Mesothelial cell of epicardium (in vitro differentiated cells): ENCODE results near the gene ZPBP2. TPM values are rescaled to one million over a fixed set of nuclear protein-coding genes. Genes with fewer than 3 reads are reported as not detected.

Source experiments
- DNase-seq, 2 experiments: peaks; one replicate each; pipeline ENCODE4 v3.0.0; 2021; ENCODE audit warnings: low spot score in 2 of 2; ENCODE audit not compliant: unreplicated experiment in 2 of 2
- H3K27ac Mint-ChIP-seq: 2 replicates; pipeline ENCODE4 v1.8.0; 2021; ENCODE audit warnings: mixed read lengths
- H3K27me3 Mint-ChIP-seq: 2 replicates; pipeline ENCODE4 v1.8.0; 2021; ENCODE audit warnings: low read depth, mixed read lengths
- H3K36me3 Mint-ChIP-seq: 2 replicates; pipeline ENCODE4 v1.8.0; 2021; ENCODE audit warnings: mixed read lengths
- H3K4me1 Mint-ChIP-seq: 2 replicates; pipeline ENCODE4 v1.8.0; 2021; ENCODE audit warnings: mixed read lengths
- H3K4me3 Mint-ChIP-seq: 2 replicates; pipeline ENCODE4 v1.8.0; 2021; ENCODE audit warnings: mild to moderate bottlenecking, moderate library complexity, mixed read lengths
- H3K9me3 Mint-ChIP-seq: 2 replicates; pipeline ENCODE4 v1.8.0; 2021; ENCODE audit warnings: mixed read lengths
- total RNA-seq: library from RNA; stranded (reverse); gene quantifications from 3 replicates; pipeline ENCODE4 v1.2.1, GENCODE V29; 2021
- TF ChIP-seq, protein P1 (sequence below): fragments of 200-600 bp; sonication (generic); IDR thresholded peaks from one replicate; pipeline ENCODE4 v1.5.0; 2021; ENCODE audit warnings: antibody characterized with exemption; ENCODE audit not compliant: unreplicated experiment

The ZPBP2 gene
- total RNA-seq, 1 donor from 2014 or later = not detected

DNA sequence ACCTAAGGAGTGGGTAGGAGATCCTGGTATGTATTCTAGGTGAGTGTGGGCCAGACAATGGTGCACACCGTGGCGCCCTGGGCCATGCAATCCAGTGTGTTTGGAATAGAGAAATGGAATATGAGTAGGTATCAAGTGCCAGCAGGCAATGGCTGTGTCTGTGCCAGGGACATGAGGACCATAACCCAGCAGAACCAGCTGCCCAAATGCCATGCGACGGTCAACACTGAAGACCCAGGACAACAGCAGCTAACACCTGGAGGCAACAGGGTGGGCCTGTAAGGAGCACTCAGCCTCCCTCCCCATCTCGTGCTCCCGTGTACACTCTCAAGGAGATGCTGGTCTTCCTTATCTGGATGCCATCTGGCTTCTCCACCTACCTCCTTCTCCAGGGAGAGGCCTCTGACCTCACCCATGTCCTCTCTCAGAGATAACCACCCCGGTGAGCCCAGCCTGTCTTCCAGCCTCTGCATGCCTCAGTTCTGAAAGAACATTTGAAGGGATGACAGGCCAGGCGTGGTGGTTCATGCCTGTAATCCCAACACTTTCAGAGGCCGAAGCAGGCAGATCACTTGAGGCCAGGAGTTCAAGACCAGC, 51.2 kb downstream of the ZPBP2 start:
- H3K9me3 Mint-ChIP-seq = no peaks in the 10 kb centered on the region
- TF ChIP-seq, protein P1, sequence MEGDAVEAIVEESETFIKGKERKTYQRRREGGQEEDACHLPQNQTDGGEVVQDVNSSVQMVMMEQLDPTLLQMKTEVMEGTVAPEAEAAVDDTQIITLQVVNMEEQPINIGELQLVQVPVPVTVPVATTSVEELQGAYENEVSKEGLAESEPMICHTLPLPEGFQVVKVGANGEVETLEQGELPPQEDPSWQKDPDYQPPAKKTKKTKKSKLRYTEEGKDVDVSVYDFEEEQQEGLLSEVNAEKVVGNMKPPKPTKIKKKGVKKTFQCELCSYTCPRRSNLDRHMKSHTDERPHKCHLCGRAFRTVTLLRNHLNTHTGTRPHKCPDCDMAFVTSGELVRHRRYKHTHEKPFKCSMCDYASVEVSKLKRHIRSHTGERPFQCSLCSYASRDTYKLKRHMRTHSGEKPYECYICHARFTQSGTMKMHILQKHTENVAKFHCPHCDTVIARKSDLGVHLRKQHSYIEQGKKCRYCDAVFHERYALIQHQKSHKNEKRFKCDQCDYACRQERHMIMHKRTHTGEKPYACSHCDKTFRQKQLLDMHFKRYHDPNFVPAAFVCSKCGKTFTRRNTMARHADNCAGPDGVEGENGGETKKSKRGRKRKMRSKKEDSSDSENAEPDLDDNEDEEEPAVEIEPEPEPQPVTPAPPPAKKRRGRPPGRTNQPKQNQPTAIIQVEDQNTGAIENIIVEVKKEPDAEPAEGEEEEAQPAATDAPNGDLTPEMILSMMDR = no peak
- DNase-seq = no peak
- no peak overlapping the region for H3K27ac Mint-ChIP-seq
- peaks cover 27% of the 10 kb centered on the region for H3K36me3 Mint-ChIP-seq
- no peaks in the 10 kb centered on the region for H3K27me3 Mint-ChIP-seq
- H3K4me1 Mint-ChIP-seq = peaks cover 1% of the 10 kb centered on the region
- no peak overlapping the region for H3K4me3 Mint-ChIP-seq

DNA sequence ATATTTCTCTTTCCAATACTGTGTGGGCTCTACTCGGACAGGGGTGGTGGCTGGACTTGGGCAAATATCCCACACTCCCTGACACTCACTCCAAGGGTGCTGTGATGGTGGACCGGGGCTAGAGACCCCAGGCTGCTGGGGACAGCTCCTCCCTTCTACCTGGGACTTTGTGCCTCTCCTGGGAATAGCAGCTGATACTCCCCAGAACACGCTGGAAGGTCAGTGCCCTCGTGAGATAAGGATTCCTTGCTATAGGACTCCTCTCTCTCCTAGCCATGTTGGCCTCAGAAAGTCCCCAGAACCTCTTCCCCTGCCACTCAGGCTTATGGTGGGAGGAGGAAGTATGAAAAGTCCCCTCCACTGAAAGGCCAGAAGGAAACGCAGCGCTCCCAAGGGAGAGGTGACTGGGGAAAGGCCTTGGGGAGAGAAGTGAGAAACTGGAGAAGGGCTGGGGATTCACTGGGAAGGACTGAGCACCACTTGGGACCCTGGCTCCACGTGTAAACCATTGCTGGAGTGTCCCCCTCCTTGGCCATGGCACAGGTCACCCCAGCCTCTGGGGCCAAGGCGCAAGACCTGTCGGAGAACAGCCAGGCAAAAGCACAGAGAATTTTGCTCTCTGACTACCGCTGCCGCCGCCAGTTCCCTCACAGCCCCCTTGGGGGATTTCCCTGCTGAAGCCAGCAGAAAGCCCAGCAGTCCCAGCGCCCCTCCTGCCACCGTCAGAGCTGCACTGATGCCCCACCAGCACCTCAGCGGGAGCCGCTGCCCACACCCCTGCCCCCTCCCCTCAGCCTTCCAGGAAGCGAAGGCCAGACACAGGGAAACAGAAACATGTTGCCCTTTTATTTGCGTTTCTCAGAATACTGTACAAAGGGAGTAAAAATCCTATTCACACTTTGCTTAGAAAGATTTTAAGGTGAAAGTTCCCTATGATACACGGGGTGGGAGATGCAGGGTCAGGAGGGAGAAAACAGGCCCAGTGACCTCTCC, 52.5 kb downstream of the ZPBP2 start:
- TF ChIP-seq, protein P1 = no peak
- Mint-ChIP-seq H3K36me3 (peaks cover 27% of the 10 kb centered on the region), H3K27me3 (no peaks in the 10 kb centered on the region), H3K9me3 (no peaks in the 10 kb centered on the region), H3K27ac (no peak overlapping the region), H3K4me3 (no peak overlapping the region), H3K4me1 (peaks cover 14% of the 10 kb centered on the region)
- DNase-seq = no peak

DNA sequence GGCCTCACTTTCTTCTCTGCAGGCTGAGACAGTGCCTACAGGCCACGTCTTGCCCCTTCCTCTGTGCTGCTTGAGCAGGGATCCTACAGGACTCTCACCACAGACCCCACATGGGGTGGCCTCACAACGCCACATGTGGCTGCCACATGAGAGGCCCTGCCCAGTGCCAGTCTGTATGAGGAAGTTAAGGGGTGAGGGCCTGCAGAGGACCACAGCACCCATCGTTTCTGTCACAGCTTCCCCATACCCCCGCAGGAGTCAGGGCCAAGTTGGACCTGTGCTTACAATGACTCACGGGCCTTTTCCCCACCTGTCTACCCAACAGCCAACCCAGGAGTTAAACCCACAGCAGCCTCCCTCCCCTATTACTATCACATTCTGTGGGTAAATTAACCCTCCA, 53.3 kb downstream of the ZPBP2 start:
- no peaks in the 10 kb centered on the region for H3K27me3 Mint-ChIP-seq
- no peak overlapping the region for H3K4me3 Mint-ChIP-seq
- peaks cover 25% of the 10 kb centered on the region for H3K36me3 Mint-ChIP-seq
- TF ChIP-seq, protein P1 = no peak
- no peak for DNase-seq
- H3K4me1 Mint-ChIP-seq = peaks cover 22% of the 10 kb centered on the region
- H3K9me3 Mint-ChIP-seq = no peaks in the 10 kb centered on the region
- H3K27ac Mint-ChIP-seq = no peak overlapping the region

DNA sequence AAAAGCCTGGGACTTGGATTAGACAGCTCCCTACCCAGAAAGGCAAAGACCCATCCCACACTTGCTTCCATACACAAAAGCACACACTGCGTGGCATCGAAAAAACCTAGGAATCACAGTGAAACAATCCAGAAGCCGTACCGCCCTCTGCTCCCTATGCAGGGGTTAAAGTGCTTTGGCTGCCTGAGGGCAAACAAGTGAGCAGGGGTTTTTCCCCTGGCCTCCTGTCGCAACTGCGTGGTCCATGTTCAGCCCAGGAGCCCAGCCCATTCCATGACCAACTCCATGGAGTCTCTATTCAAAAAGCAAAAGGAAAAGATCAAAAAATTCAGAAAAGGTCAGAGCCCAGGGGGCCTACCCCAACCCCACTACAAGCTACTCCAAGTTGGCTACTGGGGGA, 54.0 kb downstream of the ZPBP2 start:
- H3K27ac Mint-ChIP-seq = no peak overlapping the region
- no peak overlapping the region for H3K4me3 Mint-ChIP-seq

DNA sequence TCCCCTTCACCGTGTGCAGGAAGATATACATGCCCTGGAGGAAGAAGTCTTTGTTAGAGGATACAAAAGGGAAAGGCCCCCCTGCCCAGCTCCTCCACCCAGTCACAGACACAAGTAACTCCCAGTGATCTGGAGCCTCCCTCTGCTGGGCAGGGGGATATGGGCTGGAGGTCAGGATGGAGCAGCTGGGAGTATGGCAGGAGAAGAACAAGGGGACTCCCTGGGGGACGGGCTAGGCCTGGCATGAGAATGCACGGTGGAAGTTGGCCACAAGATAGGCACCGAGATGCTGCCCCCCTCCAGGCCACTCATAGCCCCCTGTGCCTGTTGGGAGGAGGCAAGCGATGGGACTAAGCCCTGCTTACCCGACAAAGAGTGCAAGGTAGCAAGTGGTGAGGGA, 55.2 kb downstream of the ZPBP2 start:
- Mint-ChIP-seq H3K27me3 (no peaks in the 10 kb centered on the region), H3K36me3 (peaks cover 19% of the 10 kb centered on the region), H3K4me3 (no peak overlapping the region), H3K9me3 (no peaks in the 10 kb centered on the region), H3K4me1 (peaks cover 35% of the 10 kb centered on the region), H3K27ac (no peak overlapping the region)
- DNase-seq = no peak
- TF ChIP-seq, protein P1 = no peak

More for the DNA sequence above, 54.0 kb downstream of the ZPBP2 start:
- no peaks in the 10 kb centered on the region for H3K9me3 Mint-ChIP-seq
- no peaks in the 10 kb centered on the region for H3K27me3 Mint-ChIP-seq
- peaks cover 27% of the 10 kb centered on the region for H3K4me1 Mint-ChIP-seq
- peaks cover 22% of the 10 kb centered on the region for H3K36me3 Mint-ChIP-seq
- no peak for DNase-seq
- TF ChIP-seq, protein P1 = no peak
